Renal pelvis (tissue), 4 donors: Measurements from ENCODE around the gene LIAS. TPM values are rescaled to one million over a fixed set of nuclear protein-coding genes. Genes with fewer than 3 reads are reported as not detected.
A peak's percentile ranks its signal among the peaks of the same experiment; 100 is the strongest.
"Not testable (repeated sequence)": the region's sequence is repeated elsewhere in the genome, so short reads cannot be mapped to it uniquely, and the experiment has no call there.

Experiments used
- DNase-seq: peaks from one replicate; pipeline ENCODE4 v3.0.0-alpha.2; 2013
- polyA plus RNA-seq, 3 donors: library from polyadenylated mRNA; unstranded; fragments of 120-200 nt; gene quantifications; one replicate each; pipeline ENCODE4 v1.2.1, GENCODE V29; 2013; ENCODE audit not compliant: insufficient read length in 3 of 3

The LIAS gene
- polyA plus RNA-seq, 3 donors = 17.9 to 35.9 (median 30.5) TPM

DNA sequence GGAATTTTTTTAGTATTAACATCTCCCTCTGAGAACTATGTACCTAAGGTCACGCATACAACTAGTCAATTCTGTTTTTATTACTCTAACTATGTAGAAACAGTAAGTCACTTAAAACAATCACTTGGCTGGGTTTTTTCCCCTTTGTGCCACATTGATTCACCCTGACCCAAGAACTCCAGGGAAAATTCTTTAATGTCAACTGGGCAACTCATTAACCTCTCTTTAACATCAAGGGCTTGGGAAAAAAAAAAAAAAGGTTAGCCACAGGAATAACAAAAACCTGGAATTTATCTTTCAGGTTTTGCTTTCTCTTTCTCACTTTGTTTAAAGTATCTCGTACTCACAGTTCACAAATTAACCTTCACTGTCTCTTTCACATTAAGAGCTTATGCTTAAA, 8.2 kb upstream of the LIAS start:
- no peak for DNase-seq

- DNase-seq = no peak
Observed at GRCh38 chr4:39451423-39452023, 7.3 kb upstream of the LIAS start.

DNA sequence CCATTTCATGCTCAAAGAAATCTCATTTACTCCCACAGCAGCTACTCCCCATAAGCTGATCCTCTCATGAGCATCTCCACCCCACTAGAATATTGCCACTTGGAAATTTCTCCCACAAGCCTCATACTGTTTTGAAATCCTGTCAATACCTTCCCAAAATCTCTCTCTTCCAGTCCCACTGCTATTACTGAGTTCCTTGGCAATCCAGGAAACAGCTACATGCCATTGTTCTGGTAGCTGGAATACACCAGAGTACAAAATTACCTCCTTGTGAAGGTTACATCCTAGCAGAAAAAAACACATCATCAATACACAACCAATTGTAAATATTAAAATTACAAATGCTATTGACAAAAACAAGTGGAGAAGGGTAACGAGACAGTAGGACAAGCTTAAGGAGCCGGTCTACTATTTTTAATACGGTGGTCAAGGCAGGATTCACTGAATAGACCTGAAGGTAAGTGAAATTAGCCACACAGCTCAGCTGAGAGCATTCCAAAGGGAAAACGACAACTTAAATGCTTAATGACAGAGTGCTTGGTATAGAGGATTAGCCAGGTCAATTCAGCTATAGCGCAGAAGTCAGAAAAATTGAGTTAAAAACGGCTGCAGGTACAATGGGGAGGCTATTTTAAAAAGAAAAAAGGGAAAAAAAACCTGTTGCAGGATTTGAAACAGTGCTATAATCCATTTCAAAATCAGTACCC, 6.5 kb upstream of the LIAS start:
- DNase-seq = no peak

DNA sequence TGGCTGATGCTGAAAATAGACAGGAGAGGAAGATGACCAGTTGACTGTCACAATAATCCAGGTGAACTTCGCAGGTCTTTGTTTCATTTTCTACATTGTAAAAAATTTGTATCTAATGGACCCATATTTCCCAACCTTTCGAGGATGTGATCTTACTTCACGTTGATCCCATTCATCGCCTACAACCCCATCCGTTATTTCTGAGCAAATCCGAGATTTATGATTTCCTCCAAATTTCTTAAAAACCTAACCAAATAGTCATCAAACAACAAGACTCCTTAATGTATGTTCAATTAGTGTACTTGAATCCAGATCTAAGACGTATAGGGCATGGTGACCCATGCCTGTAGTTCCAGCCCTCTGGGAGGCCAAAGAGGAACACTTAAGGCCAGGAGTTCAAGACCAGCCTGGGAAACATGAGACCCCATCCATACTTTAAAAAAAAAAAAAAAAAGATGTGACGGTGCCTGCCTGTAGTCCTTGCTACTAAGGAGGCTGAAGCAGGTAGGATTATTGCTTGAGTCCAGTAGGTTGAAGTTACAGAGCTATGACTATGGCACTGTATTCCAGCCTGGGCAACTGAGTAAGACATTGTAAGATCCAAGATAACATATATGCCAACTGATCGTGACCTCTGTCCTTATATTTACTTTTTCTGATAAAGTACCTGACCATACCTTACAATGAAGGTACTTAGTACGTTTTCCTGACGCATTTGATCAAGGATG, 5.8 kb upstream of the LIAS start:
- DNase-seq = no peak

DNA sequence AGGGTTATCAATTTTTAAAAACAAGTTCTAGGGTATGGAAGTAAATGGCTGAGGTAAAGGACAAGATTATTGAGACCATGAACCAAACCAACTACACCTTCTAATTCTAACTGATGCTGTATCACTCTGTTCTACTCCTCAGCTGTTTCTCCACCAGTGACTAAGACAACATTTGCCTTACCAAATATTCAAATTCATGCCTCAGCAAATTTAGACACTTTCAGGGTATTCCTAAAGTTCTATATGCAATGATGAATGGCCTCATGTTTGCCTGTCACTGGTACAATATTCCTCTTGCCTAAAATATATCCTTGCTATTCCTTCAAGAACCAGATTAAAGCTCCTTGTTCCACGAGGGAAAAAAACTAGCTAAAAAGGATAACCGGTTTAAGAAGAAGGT, 5.1 kb upstream of the LIAS start:
- DNase-seq = no peak

DNA sequence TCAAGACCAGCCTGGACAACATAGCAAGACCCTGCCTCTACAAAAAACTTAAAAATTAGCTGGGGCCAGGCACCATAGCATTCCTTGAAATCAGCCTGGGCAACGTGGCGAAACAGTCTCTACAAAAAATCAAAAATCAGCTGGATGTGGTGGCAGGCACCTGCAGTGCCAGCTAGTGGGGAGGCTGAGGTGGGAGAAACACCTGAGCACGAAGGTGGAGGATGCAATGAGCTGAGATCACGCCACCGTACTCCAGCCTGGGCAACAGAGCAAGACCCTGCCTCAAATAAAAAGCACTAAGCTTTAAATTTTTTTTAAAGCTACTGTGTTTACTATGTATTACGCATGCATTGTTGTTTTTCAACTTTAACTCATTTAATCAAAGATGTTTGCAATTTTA, 3.4 kb upstream of the LIAS start:
- no peak for DNase-seq

- no peak for DNase-seq
Observed at GRCh38 chr4:39456946-39457763, 1.7 kb upstream of the LIAS start.

DNA sequence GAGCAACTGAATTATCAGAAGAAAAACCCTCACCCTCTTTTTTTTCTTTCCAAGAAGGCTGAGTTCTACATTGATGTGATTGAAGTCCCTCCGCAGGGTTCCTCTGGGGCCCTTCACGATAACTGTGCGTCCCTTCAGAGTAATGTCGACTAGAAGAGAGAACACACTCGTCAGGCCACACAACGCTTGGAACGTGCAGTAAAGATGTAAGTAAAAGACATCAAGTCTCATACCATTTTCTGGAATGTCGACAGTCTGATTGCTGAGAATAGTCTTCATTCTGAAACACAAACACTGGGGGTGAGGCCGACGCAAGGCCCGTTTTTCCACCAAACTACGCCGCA, 723 bp upstream of the LIAS start:
- not testable (repeated sequence) for DNase-seq

DNA sequence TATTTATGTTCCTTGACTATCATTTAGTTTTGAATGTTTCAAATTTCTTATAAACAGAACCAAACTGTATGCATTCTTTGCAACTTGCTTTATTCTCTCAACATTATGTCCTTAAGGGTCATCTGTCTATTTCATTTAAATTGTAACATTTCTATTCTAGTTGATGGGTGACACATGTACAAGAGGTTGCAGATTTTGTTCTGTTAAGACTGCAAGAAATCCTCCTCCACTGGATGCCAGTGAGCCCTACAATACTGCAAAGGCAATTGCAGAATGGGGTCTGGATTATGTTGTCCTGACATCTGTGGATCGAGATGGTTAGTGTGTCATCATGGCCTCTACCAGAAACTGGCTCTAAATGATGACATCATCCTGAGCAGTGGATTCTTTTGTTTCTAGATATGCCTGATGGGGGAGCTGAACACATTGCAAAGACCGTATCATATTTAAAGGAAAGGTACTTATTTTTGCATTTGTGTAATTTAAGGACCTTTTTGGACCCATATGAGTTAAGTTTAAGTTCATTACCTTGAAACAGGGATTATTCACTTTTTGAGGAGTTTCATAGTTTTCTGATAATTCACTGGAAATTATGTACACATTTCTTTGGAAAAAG, 6.1 kb downstream of the LIAS start:
- DNase-seq = no peak

DNA sequence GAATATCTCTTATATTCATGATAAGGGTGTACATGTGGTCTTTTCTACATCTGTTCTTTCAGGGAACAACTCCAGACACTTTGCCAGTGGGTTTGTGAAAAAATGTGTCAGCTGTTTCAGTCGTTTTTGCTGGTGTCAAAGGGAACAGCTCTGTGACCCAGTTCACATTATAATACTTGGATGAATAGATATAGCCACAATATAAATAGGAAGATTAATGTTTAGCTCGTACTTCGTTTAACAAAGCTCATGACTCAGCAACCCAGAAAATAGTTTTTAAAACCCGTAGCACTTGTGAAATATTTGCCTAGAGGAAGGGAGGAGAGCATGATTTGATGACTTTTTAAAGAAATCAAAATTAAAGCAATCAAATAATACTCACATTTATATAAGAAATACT, 7.9 kb downstream of the LIAS start:
- DNase-seq = no peak

- no peak for DNase-seq
Observed at GRCh38 chr4:39467464-39467863, 8.6 kb downstream of the LIAS start.

GRCh38 chr4:39469429-39470077, 10.7 kb downstream of the LIAS start:
- peak; percentile 82 for DNase-seq

- no peak for DNase-seq
Observed at GRCh38 chr4:39470402-39470801, 11.5 kb downstream of the LIAS start.

DNA sequence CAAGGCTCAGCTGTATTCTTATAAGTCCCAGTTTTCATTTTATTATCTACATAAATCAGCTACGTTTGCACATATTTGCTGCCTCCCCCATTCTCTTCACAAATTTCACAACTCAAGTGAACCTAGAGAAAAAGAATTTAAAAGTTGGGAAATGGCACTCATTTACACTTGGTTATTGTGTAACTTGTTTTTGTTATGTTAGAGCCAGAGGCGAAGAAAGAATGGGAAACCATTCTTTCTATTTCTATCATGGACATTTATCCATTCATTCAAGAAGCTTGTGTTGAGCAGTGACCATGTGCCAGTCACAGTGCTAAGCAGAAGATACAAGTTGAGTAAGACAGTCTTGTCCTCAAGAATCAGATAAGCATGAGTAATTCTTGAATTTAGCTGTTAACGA, 13.5 kb downstream of the LIAS start:
- no peak for DNase-seq

DNA sequence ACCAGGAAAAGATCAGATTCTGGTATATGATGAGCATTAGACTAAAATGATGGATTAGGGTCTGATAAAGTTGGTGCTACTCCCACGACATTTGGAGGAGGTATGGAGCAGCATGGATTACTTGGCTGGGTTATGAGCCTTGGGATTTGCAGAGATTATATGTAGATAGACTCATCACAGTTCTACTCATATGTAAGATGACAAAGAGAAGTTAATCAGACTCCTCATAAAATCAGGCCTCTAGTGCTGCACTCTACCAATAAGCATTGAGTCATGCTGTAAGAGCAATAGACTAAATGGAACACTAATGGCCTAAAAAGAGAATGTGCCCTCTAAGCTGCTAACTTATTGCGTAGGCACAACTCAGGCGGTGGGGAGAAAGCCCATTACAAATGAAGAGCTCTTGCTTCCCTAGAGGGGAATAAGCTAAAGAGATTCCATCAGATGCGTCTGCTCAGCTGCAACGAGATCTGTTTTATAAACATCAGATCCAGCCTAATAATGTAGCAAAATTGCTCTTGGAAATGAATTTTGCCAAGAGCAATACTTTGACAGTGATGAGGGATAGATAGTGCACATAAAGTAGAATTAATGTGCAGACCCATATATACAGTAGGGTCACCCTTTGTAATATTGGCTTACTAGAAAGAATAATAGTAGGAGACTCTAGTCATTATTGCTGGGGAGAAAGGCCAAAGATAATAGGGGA, 17.5 kb downstream of the LIAS start:
- no peak for DNase-seq

DNA sequence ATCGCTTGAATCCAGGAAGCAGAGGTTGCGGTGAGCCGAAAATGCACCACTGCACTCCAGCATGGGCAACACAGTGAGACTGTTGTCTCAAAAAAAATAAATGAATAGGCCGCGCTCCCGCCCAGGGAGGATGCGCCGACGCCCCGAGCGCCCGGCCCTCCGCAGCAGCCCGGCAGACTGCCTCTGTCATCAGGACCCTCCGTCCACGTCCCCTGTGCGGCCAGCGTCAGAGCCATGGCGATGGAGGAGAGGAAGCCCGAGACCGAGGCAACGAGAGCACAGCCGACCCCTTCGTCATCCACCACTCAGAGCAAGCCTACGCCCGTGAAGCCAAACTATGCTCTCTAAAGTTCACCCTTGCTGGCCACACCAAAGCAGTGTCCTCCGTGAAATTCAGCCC, 21.4 kb downstream of the LIAS start:
- no peak for DNase-seq

GRCh38 chr4:39480902-39481695, 22.2 kb downstream of the LIAS start:
- DNase-seq = no peak

GRCh38 chr4:39484582-39485272, 25.9 kb downstream of the LIAS start:
- no peak for DNase-seq

- DNase-seq = no peak
Observed at GRCh38 chr4:39486221-39486804, 27.5 kb downstream of the LIAS start.
